HG02840 (cell line): ENCODE measurements around the gene HS3ST5.

Source experiments
- ATAC-seq: cut with Tn5 transposase; IDR thresholded peaks from one replicate; pipeline ENCODE4 v1.9.1; 2021; ENCODE audit warnings: mild to moderate bottlenecking, moderate library complexity, moderate number of reproducible peaks; ENCODE audit not compliant: unreplicated experiment, low FRiP score

The HS3ST5 gene

GRCh38 chr6:114342826-114343781 lies at the start of gene HS3ST5:
HS3ST5 (minus strand) TSS chr6:114343023; CDS start chr6:114062845, 280,178 bp downstream.
- ATAC-seq = no peak

- no peak for ATAC-seq
Observed at GRCh38 chr6:114390176-114390575, 47.4 kb upstream of the HS3ST5 start.

GRCh38 chr6:114389111-114389510 lies 46.3 kb upstream of the HS3ST5 start:
- no peak for ATAC-seq

GRCh38 chr6:114382406-114382805 lies 39.6 kb upstream of the HS3ST5 start:
- ATAC-seq = no peak

GRCh38 chr6:114377881-114378280 lies 35.1 kb upstream of the HS3ST5 start:
- ATAC-seq = no peak

GRCh38 chr6:114376611-114377175 lies 33.9 kb upstream of the HS3ST5 start:
- no peak for ATAC-seq

GRCh38 chr6:114375541-114376192 lies 32.8 kb upstream of the HS3ST5 start:
- ATAC-seq = no peak

- ATAC-seq = no peak
Observed at GRCh38 chr6:114367315-114367961, 24.6 kb upstream of the HS3ST5 start.

GRCh38 chr6:114366899-114367298 lies 24.1 kb upstream of the HS3ST5 start:
- ATAC-seq = no peak

GRCh38 chr6:114364301-114364700 lies 21.5 kb upstream of the HS3ST5 start:
- no peak for ATAC-seq

GRCh38 chr6:114362957-114363356 lies 20.1 kb upstream of the HS3ST5 start:
- ATAC-seq = no peak

GRCh38 chr6:114362396-114362795 lies 19.6 kb upstream of the HS3ST5 start:
- ATAC-seq = no peak

GRCh38 chr6:114361036-114361435 lies 18.2 kb upstream of the HS3ST5 start:
- ATAC-seq = no peak

GRCh38 chr6:114355300-114355699 lies 12.5 kb upstream of the HS3ST5 start:
- ATAC-seq = no peak

GRCh38 chr6:114354482-114354881 lies 11.7 kb upstream of the HS3ST5 start:
- ATAC-seq = no peak

GRCh38 chr6:114346451-114346850 lies 3.6 kb upstream of the HS3ST5 start:
- no peak for ATAC-seq

GRCh38 chr6:114344971-114345275 lies 2.1 kb upstream of the HS3ST5 start:
- no peak for ATAC-seq

- ATAC-seq = no peak
Observed at GRCh38 chr6:114344246-114344970, 1.6 kb upstream of the HS3ST5 start.

- ATAC-seq = no peak
Observed at GRCh38 chr6:114343782-114344144, 940 bp upstream of the HS3ST5 start.

- no peak for ATAC-seq
Observed at GRCh38 chr6:114342086-114342825, 567 bp downstream of the HS3ST5 start.
